Activated naive CD4-positive, alpha-beta T cell (primary cell): Measurements from ENCODE around the gene MS4A13.
"Not testable (repeated sequence)": the region's sequence is repeated elsewhere in the genome, so short reads cannot be mapped to it uniquely, and the experiment has no call there.

Source experiments
- DNase-seq, 4 experiments: peaks; one replicate each; lab custom pipeline; 2025; lab: John Stamatoyannopoulos, UW

The MS4A13 gene

GRCh38 chr11:60530454-60531100 lies 15.4 kb downstream of the MS4A13 start:
- no peak for DNase-seq

- DNase-seq: not testable (repeated sequence)
Observed at GRCh38 chr11:60532383-60532782, 17.2 kb downstream of the MS4A13 start.

- not testable (repeated sequence) for DNase-seq
Observed at GRCh38 chr11:60538627-60539026, 23.4 kb downstream of the MS4A13 start.

- DNase-seq: no peak
Observed at GRCh38 chr11:60544077-60544476, 28.9 kb downstream of the MS4A13 start.

GRCh38 chr11:60561254-60561653 lies 46.1 kb downstream of the MS4A13 start:
- DNase-seq: no peak

- DNase-seq: no peak
Observed at GRCh38 chr11:60563553-60564235, 48.5 kb downstream of the MS4A13 start.

GRCh38 chr11:60566776-60567175 lies 51.6 kb downstream of the MS4A13 start:
- DNase-seq: no peak

GRCh38 chr11:60570970-60571369 lies 55.8 kb downstream of the MS4A13 start:
- no peak for DNase-seq

- no peak for DNase-seq
Observed at GRCh38 chr11:60589611-60590010, 74.4 kb downstream of the MS4A13 start.
